GM12801 (cell line): ENCODE results near the gene ANGPT4.

Experiments used
- TF ChIP-seq, protein P1 (sequence below): IDR thresholded peaks from one replicate; pipeline ENCODE4 v1.5.1; 2011; ENCODE audit warnings: control low read depth; ENCODE audit not compliant: insufficient read length; ENCODE audit errors: extremely low read depth

The ANGPT4 gene

GRCh38 chr20:831956-832355 is 84.2 kb downstream of the ANGPT4 start:
- TF ChIP-seq, protein P1, sequence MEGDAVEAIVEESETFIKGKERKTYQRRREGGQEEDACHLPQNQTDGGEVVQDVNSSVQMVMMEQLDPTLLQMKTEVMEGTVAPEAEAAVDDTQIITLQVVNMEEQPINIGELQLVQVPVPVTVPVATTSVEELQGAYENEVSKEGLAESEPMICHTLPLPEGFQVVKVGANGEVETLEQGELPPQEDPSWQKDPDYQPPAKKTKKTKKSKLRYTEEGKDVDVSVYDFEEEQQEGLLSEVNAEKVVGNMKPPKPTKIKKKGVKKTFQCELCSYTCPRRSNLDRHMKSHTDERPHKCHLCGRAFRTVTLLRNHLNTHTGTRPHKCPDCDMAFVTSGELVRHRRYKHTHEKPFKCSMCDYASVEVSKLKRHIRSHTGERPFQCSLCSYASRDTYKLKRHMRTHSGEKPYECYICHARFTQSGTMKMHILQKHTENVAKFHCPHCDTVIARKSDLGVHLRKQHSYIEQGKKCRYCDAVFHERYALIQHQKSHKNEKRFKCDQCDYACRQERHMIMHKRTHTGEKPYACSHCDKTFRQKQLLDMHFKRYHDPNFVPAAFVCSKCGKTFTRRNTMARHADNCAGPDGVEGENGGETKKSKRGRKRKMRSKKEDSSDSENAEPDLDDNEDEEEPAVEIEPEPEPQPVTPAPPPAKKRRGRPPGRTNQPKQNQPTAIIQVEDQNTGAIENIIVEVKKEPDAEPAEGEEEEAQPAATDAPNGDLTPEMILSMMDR = no peak

DNA sequence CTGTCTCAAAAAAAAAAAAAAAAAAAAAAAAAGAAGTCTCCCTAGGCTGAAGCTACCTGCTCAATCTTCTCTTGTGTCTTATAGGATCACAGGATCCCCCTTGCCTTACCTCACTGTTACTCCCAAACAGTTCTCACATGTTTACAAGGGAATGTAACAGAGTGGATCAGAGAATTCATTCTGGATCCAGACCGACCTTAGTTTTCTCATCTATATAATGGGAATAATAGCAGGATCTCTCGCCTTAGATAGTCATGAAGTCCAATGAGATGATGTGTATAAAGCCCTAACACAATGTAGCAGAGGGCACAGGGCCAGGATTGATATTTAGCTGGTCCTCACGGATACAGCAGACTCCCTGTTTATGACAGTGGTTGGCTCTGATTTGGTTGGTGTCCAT is 84.9 kb downstream of the ANGPT4 start:
- TF ChIP-seq, protein P1 = no peak

- TF ChIP-seq, protein P1 = no peak
These were observed 86.1 kb downstream of the ANGPT4 start for GRCh38 chr20:830011-830521.

GRCh38 chr20:829551-829950 is 86.6 kb downstream of the ANGPT4 start:
- TF ChIP-seq, protein P1 = no peak

DNA sequence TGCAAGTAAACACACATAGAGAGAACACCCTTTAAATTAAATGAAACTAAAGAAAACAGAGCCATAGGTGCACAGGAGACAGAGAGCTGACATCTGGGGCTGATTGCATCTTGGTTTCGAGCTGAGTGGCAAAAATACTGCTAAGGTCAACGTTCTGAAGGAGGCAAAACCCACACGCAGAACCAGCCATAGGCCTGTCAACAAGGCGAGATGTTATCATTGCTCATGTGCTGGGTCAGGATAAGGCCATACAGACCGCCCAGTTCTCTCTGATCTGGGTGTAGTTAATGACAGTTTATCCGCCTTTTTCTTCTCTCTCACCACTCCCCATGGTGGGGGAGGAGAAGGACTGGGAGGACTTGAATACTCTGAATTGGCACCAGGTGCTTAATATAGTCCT is 87.1 kb downstream of the ANGPT4 start:
- TF ChIP-seq, protein P1 = no peak

GRCh38 chr20:826695-827323 is 89.3 kb downstream of the ANGPT4 start:
- TF ChIP-seq, protein P1 = no peak

DNA sequence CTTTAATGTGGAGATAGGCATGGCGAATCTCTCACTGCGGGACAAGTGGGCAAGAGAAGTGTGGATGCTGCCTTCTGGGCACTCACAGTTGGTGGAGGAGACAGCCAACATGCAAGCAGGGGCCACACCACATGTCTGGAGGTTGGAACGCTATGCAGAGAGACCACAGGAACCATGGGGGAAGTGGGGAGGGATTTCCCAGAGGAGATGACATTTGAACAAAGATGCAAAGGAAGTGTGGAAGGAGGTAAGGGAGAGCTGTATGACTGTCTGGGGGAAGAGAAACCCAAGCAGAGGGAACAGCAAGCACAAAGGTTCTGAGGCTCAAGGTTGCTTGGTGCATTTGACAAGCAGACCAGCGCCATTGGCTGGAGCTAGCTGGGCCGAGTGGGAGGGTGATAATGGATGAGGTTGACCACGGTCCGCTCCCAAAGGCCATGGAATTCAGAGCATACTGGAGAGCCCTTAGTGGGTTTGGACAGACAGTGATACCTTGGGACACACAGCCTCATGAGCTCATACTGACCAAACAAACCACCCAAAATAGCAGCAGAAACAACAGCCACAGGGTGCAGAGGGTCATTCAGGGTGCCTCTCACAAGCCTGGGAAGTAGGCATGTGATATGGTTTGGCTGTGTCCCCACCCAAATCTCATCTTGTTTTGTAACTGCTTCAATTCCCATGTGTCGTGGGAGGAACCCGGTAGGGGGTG is 90.3 kb downstream of the ANGPT4 start:
- TF ChIP-seq, protein P1 = no peak
